CD4-positive, alpha-beta T cell treated with Interleukin-6 for 4 hours (primary cell): ENCODE data around the gene SCYL3.
"Not testable (repeated sequence)": the region's sequence is repeated elsewhere in the genome, so short reads cannot be mapped to it uniquely, and the experiment has no call there.

Experiments
- DNase-seq: peaks from one replicate; pipeline ENCODE4 v3.0.0-alpha.2; 2020; ENCODE audit warnings: mixed read lengths

The SCYL3 gene

GRCh38 chr1:169893645-169894423 is at the start of gene SCYL3:
SCYL3 (minus strand) TSS chr1:169893896; CDS start chr1:169888840, 5,056 bp downstream.
- peak; percentile 90 for DNase-seq

GRCh38 chr1:169941982-169942830 is 48.5 kb upstream of the SCYL3 start:
- DNase-seq, result no peak

- no peak for DNase-seq
These were observed 40.5 kb upstream of the SCYL3 start for GRCh38 chr1:169933984-169934725.

- no peak for DNase-seq
These were observed 38.1 kb upstream of the SCYL3 start for GRCh38 chr1:169931795-169932231.

GRCh38 chr1:169929210-169929526 is 35.5 kb upstream of the SCYL3 start:
- no peak for DNase-seq

- no peak for DNase-seq
These were observed 34.9 kb upstream of the SCYL3 start for GRCh38 chr1:169928438-169929209.

GRCh38 chr1:169925505-169926482 is 32.1 kb upstream of the SCYL3 start:
- DNase-seq, result no peak

GRCh38 chr1:169924829-169925228 is 31.1 kb upstream of the SCYL3 start:
- no peak for DNase-seq

- DNase-seq, result no peak
These were observed 30.4 kb upstream of the SCYL3 start for GRCh38 chr1:169924063-169924462.

- DNase-seq, result no peak
These were observed 27.4 kb upstream of the SCYL3 start for GRCh38 chr1:169921080-169921479.

GRCh38 chr1:169918927-169919326 is 25.2 kb upstream of the SCYL3 start:
- no peak for DNase-seq

- DNase-seq, result not testable (repeated sequence)
These were observed 24.5 kb upstream of the SCYL3 start for GRCh38 chr1:169918220-169918619.

GRCh38 chr1:169915150-169915549 is 21.5 kb upstream of the SCYL3 start:
- DNase-seq, result no peak

- DNase-seq, result no peak
These were observed 20.8 kb upstream of the SCYL3 start for GRCh38 chr1:169914531-169914930.

GRCh38 chr1:169909499-169909898 is 15.8 kb upstream of the SCYL3 start:
- DNase-seq, result no peak

GRCh38 chr1:169906938-169907337 is 13.2 kb upstream of the SCYL3 start:
- no peak for DNase-seq

- DNase-seq, result no peak
These were observed 11.1 kb upstream of the SCYL3 start for GRCh38 chr1:169904834-169905233.

- DNase-seq, result no peak
These were observed 9.1 kb upstream of the SCYL3 start for GRCh38 chr1:169902751-169903150.

- DNase-seq, result no peak
These were observed 7.4 kb upstream of the SCYL3 start for GRCh38 chr1:169901115-169901514.

- no peak for DNase-seq
These were observed 6.9 kb upstream of the SCYL3 start for GRCh38 chr1:169900571-169900970.

- DNase-seq, result no peak
These were observed 6.0 kb upstream of the SCYL3 start for GRCh38 chr1:169899519-169900217.
